Psoas muscle (tissue), 8 donors: ENCODE data around the gene PPP1R9B. TPM values are rescaled to one million over a fixed set of nuclear protein-coding genes. Genes with fewer than 3 reads are reported as not detected.
A peak's percentile ranks its signal among the peaks of the same experiment; 100 is the strongest.

Experiments
- ATAC-seq, 4 donors: fragments of 200-7000 bp; cut with Tn5 transposase; one replicate each; pipeline ENCODE4 v1.9.1; 2020; ENCODE audit warnings: moderate library complexity in 3 of 4, mild to moderate bottlenecking in 2 of 4
- DNase-seq, 2 donors: peaks; one replicate each; pipeline ENCODE4 v3.0.0-alpha.2; 2020
- H3K27ac ChIP-seq: fragments of 200-600 bp; one replicate; pipeline ENCODE4 v1.8.0; 2022
- H3K27me3 ChIP-seq, 3 donors: fragments of 200-600 bp in 1 of 3; one replicate each; pipeline versions ENCODE4 v1.6.1 to v1.8.0; 2013 to 2022; ENCODE audit warnings: low read length in 2 of 3, mild to moderate bottlenecking in 2 of 3, moderate library complexity in 1 of 3; ENCODE audit not compliant: insufficient read depth in 3 of 3
- H3K36me3 ChIP-seq, 2 donors: fragments of 200-600 bp in 1 of 2; one replicate each; pipeline versions ENCODE4 v1.6.1 to v1.8.0; 2013 to 2022; ENCODE audit warnings: low read depth in 1 of 2, mild to moderate bottlenecking in 1 of 2, moderate library complexity in 1 of 2; ENCODE audit not compliant: insufficient read depth in 1 of 2
- H3K4me1 ChIP-seq: fragments of 200-600 bp; one replicate; pipeline ENCODE4 v1.8.0; 2022
- H3K4me3 ChIP-seq: fragments of 200-600 bp; one replicate; pipeline ENCODE4 v1.8.0; 2022; ENCODE audit warnings: mild to moderate bottlenecking
- H3K9me3 ChIP-seq: fragments of 200-600 bp; one replicate; pipeline ENCODE4 v1.8.0; 2022
- WGBS, 3 donors: extraction: QIAGEN DNeasy Blood & Tissue Kit; methylation state at CpG; one replicate each; pipeline versions ENCODE4 v1.1.6 to v1.1.7; 2013; 5-methylcytosine and 5-hydroxymethylcytosine counted together
- intact Hi-C, 2 donors: fragments of 100-400 bp; cut with DNase I; formaldehyde crosslinking; loops; one replicate each; pipeline versions ENCODE4 v1.11.0 to v1.14.2; 2022
- polyA plus RNA-seq, 3 donors: library from polyadenylated mRNA; stranded (reverse); fragments of 200-250 nt; gene quantifications; one replicate each; pipeline ENCODE4 v1.2.3, GENCODE V29; 2013
- total RNA-seq, 4 donors: library from RNA; stranded (reverse); fragmentation: NEBNext Ultra II Directional in 2 of 4; extraction: Animal tissue kit (Norgen Biotek cat#: 25700) in 2 of 4; gene quantifications; one replicate each; pipeline versions ENCODE4 v1.2.1 to v1.2.4, GENCODE V29; 2021 to 2023
- TF ChIP-seq, protein P1 (sequence below): fragments of 200-600 bp; IDR thresholded peaks from one replicate; pipeline ENCODE4 v1.8.0; 2022; ENCODE audit warnings: antibody characterized with exemption
- donor health status: healthy with polysubstance abuse.
- donor health status: DM: no; HTN: no; CAD: no; lungs with moderate emphysema.
- donor health status: Bipolar disorder and iron deficiency.
- donor health status: healthy.
- donor health status: DM: yes; HTN: yes; CAD: no.
- donor health status: DM: no; HTN: no; CAD: no.
- donor health status: DM: no; HTN: no; CAD: no.
- donor health status: DM: yes; HTN: yes; CAD: no.

The PPP1R9B gene
- total and polyA plus RNA-seq, 7 donors: 7.0 to 26.5 (median 15.1) TPM

GRCh38 chr17:50087912-50088405, 62.5 kb downstream of the PPP1R9B start:
- 81 to 85% (median 84%) methylated on average over 19 of the region's 19 CpGs for WGBS, 3 donors
- TF ChIP-seq, protein P1, sequence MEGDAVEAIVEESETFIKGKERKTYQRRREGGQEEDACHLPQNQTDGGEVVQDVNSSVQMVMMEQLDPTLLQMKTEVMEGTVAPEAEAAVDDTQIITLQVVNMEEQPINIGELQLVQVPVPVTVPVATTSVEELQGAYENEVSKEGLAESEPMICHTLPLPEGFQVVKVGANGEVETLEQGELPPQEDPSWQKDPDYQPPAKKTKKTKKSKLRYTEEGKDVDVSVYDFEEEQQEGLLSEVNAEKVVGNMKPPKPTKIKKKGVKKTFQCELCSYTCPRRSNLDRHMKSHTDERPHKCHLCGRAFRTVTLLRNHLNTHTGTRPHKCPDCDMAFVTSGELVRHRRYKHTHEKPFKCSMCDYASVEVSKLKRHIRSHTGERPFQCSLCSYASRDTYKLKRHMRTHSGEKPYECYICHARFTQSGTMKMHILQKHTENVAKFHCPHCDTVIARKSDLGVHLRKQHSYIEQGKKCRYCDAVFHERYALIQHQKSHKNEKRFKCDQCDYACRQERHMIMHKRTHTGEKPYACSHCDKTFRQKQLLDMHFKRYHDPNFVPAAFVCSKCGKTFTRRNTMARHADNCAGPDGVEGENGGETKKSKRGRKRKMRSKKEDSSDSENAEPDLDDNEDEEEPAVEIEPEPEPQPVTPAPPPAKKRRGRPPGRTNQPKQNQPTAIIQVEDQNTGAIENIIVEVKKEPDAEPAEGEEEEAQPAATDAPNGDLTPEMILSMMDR: no peak
- Histone ChIP-seq H3K27me3 (no peaks in the 10 kb centered on the region), H3K36me3 (peaks cover 0 to 42% of the 10 kb centered on the region in 2 donors), H3K4me3 (no peak overlapping the region), H3K4me1 (no peaks in the 10 kb centered on the region), H3K9me3 (no peaks in the 10 kb centered on the region), H3K27ac (no peak overlapping the region)
- DNase-seq (peak in 1 of 2 donors; percentile 42), ATAC-seq (peak in 2 of 4 donors; percentile 6 to 14)
- intact Hi-C loops: loop anchor here (1.0 to 2.0 kb wide), 2 partner anchors 61 kb away; no protein-coding TSS in a partner anchor

DNA sequence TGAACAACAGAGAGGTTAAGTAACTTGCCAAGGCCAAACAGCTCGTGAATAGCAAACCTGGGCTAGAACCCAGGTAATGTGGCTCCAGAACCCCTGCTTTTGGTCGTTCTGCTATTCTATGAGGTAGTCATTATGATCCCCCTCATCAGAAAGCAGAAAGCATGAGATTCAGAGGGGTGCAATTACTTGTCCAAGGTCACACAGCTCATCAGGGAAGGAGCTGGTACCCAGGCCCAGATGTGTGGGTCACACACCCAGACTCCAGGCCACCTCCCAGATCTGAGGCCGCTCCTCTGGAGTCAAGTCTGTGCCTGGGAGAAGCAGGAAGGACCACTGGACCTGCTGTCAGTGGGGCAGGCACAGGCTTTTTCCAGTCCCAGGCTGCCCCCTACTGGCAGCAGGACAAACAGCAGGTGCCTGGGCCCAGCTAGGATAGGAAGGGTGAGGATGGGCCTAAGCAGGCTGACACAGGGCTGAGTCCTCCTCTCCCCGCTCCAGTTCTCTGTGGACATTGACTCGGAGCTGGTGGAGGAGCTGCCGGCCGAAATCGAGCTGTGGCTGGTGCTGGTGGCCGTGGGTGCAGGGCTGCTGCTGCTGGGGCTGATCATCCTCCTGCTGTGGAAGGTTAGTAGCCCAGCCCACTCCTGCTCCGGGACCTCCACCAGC, 63.1 kb downstream of the PPP1R9B start:
- Histone ChIP-seq H3K9me3 (no peaks in the 10 kb centered on the region), H3K27ac (no peak overlapping the region), H3K4me3 (no peak overlapping the region), H3K4me1 (no peaks in the 10 kb centered on the region), H3K27me3 (no peaks in the 10 kb centered on the region), H3K36me3 (peaks cover 0 to 48% of the 10 kb centered on the region in 2 donors)
- WGBS, 3 donors: 38 to 62% (median 40%) methylated on average over 6 to 10 of the region's 10 CpGs
- TF ChIP-seq, protein P1: peak; percentile 98
- intact Hi-C loops: loop anchor here (1.0 to 2.0 kb wide), 2 partner anchors 60 to 61 kb away; no protein-coding TSS in a partner anchor
- DNase-seq: peak; percentile 75 to 85
- ATAC-seq: peak; percentile 88 to 94 (median 91)

Other genes starting within 250 kb of the PPP1R9B start
- not detected for gene DLX4, start 181.5 kb downstream of the PPP1R9B start, total RNA-seq
- not detected for gene DLX4, start 181.5 kb downstream of the PPP1R9B start, polyA plus RNA-seq
- not detected for gene DLX3, start 155.5 kb downstream of the PPP1R9B start, total RNA-seq
- under 1 TPM in 1 of 3 donors, not detected in 2; 0.03 TPM for gene DLX3, start 155.5 kb downstream of the PPP1R9B start, polyA plus RNA-seq
- gene ITGA3, start 94.6 kb downstream of the PPP1R9B start, total RNA-seq: 10 to 100 TPM in 3 of 4 donors, 1 to 10 TPM in 1; 7.8 to 21.9 (median 15.0) TPM
- gene ITGA3, start 94.6 kb downstream of the PPP1R9B start, polyA plus RNA-seq: 10 to 100 TPM in 1 of 3 donors, 1 to 10 TPM in 2; 4.9 to 21.5 (median 5.6) TPM
- 100 to 1,000 TPM in 2 of 4 donors, 10 to 100 TPM in 2; 79.3 to 213 (median 110) TPM for gene PDK2, start 55.3 kb downstream of the PPP1R9B start, total RNA-seq
- 10 to 100 TPM; 50.3 to 99.4 (median 55.2) TPM for gene PDK2, start 55.3 kb downstream of the PPP1R9B start, polyA plus RNA-seq
- gene SAMD14, start 20.5 kb downstream of the PPP1R9B start, total RNA-seq: 1 to 10 TPM in 3 of 4 donors, under 1 TPM in 1; 0.55 to 2.7 (median 1.3) TPM
- gene SAMD14, start 20.5 kb downstream of the PPP1R9B start, polyA plus RNA-seq: 1 to 10 TPM in 1 of 3 donors, under 1 TPM in 2; 0.64 to 1.3 (median 0.98) TPM
- gene SGCA, start 15.3 kb upstream of the PPP1R9B start, total RNA-seq: 100 to 1,000 TPM; 245 to 291 (median 266) TPM
- 100 to 1,000 TPM; 120 to 254 (median 151) TPM for gene SGCA, start 15.3 kb upstream of the PPP1R9B start, polyA plus RNA-seq
- gene COL1A1, start 51.0 kb upstream of the PPP1R9B start, total RNA-seq: 10 to 100 TPM; 10.2 to 46.6 (median 18.7) TPM
- 1 to 10 TPM; 2.3 to 5.4 (median 3.3) TPM for gene COL1A1, start 51.0 kb upstream of the PPP1R9B start, polyA plus RNA-seq
- gene TMEM92, start 123.8 kb upstream of the PPP1R9B start, total RNA-seq: not detected
- under 1 TPM in 2 of 3 donors, not detected in 1; 0.01 to 0.07 TPM for gene TMEM92, start 123.8 kb upstream of the PPP1R9B start, polyA plus RNA-seq
- 1 to 10 TPM; 3.4 to 6.1 (median 4.3) TPM for gene XYLT2, start 195.4 kb upstream of the PPP1R9B start, total RNA-seq
- gene XYLT2, start 195.4 kb upstream of the PPP1R9B start, polyA plus RNA-seq: 1 to 10 TPM; 2.8 to 6.3 (median 3.2) TPM
- gene MRPL27, start 222.5 kb upstream of the PPP1R9B start, total RNA-seq: 100 to 1,000 TPM in 2 of 4 donors, 10 to 100 TPM in 2; 70.7 to 133 (median 95.3) TPM
- 100 to 1,000 TPM; 128 to 468 (median 281) TPM for gene MRPL27, start 222.5 kb upstream of the PPP1R9B start, polyA plus RNA-seq
- under 1 TPM in 2 of 4 donors, not detected in 2; 0.15 to 0.32 TPM for gene EME1, start 222.6 kb upstream of the PPP1R9B start, total RNA-seq
- under 1 TPM; 0.06 to 0.39 (median 0.29) TPM for gene EME1, start 222.6 kb upstream of the PPP1R9B start, polyA plus RNA-seq
- gene LRRC59, start 246.8 kb upstream of the PPP1R9B start, total RNA-seq: 10 to 100 TPM; 15.9 to 53.9 (median 44.7) TPM
- 100 to 1,000 TPM in 1 of 3 donors, 10 to 100 TPM in 2; 40.8 to 122 (median 90.2) TPM for gene LRRC59, start 246.8 kb upstream of the PPP1R9B start, polyA plus RNA-seq